ENCODE data around the gene DMRT3. TPM values are rescaled to one million over a fixed set of nuclear protein-coding genes. Genes with fewer than 3 reads are reported as not detected.

The DMRT3 gene
- total RNA-seq, 5 donors from 2014 or later (not counting 1 experiment from before 2014, with no cell fraction given) = not detected

DNA sequence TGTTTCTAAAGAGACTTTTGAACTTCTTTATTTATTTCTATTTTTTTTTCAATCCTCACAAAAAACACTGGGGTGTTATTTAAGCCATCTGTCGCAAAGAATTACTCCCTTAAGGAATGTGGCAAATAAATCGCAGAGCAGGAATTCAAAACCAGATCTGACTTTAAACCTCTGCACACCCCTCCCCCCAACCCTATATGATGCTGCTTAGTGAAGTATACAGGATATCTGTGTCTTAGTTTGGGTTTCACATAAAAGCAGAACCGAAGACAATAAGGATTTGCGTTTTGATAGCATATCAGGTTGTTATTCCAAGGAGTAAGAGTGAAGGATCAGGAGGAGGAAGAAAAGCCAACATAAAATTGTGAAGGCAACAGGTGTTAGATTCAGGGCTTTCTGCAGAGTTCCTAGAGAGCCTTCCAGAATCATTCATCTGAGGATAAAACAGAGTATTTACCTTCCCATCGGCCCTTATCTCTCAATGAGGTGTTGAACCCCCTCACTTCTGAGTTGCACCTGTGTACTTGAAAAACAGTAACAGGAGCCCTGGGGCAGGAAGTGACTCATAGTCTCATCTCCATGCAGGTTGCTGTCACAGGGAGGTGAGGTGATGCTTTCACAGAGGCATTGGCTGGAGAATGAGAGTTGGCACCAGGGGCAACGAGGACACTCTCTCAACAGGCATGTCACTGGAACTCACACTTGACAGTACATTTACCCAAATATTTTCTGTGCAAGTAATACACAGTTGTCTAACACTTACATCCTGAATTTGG, 33.5 kb upstream of the DMRT3 start:
- Mint-ChIP-seq H3K4me1 (no peaks in the 10 kb centered on the region), H3K36me3 (no peaks in the 10 kb centered on the region), H3K9me3 (peaks cover 6 to 13% (median 8%) of the 10 kb centered on the region in 3 donors), H3K4me3 (no peak overlapping the region), H3K27me3 (peaks cover 50 to 51% of the 10 kb centered on the region in 2 donors), H3K27ac (no peak overlapping the region)
- H3K4me1 ChIP-seq (ENCODE audit: control insufficient read depth in 1 of 2, extremely low read depth in 1 of 2, insufficient read depth in 2 of 2, low read length in 2 of 2) = no peaks in the 10 kb centered on the region
- no CpG with 5 or more reads among the region's 6 CpGs for WGBS (ENCODE audit: insufficient coverage)
- no peak overlapping the region for H3K27ac ChIP-seq (ENCODE audit: low read length)
- H3K4me3 ChIP-seq (ENCODE audit: control insufficient read depth in 1 of 2, extremely low read depth in 1 of 2, low read length in 1 of 2) = no peak overlapping the region
- no peaks in the 10 kb centered on the region for H3K36me3 ChIP-seq (ENCODE audit: control insufficient read depth in 2 of 2, extremely low read depth in 1 of 2, insufficient read depth in 1 of 2, low read length in 1 of 2)
- ATAC-seq (replicated peaks in 1 of 4) (peak in 1 of 4 experiments; percentile 30), DNase-seq (no peak)
- CTCF ChIA-PET = no interaction called here
- POLR2A ChIA-PET = no interaction called here
- no peaks in the 10 kb centered on the region for H3K9me3 ChIP-seq
- peaks cover 5 to 9% of the 10 kb centered on the region in 2 experiments for H3K27me3 ChIP-seq (replicated peaks in 1 of 2; ENCODE audit: control insufficient read depth in 2 of 2, extremely low read depth in 1 of 2, insufficient read depth in 2 of 2, low read length in 1 of 2)

DNA sequence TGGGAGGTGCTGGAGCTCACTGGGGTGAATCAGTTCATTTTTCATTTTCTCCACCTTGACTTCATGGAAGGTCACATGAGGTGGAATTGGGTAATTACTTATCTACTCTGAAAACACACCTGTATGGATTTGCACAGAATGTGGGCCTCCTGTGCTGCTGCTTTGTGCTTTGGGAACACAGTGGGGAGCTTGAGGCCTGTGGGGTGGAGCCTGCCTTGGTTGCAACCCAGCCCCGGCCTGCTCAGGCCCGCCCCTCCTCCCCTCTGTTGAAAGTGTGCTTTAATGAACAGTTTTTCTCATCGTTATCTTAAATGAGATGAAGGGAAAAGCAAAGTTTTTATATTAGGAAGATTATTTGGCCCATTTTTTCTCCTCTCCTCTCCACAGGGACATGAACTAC, 28.5 kb upstream of the DMRT3 start:
- no peaks in the 10 kb centered on the region for H3K9me3 ChIP-seq
- CTCF ChIA-PET = no interaction called here
- Mint-ChIP-seq H3K27me3 (peaks cover 53 to 54% of the 10 kb centered on the region in 2 donors), H3K36me3 (no peaks in the 10 kb centered on the region), H3K27ac (no peak overlapping the region), H3K4me3 (no peak overlapping the region), H3K4me1 (no peaks in the 10 kb centered on the region), H3K9me3 (no peaks in the 10 kb centered on the region)
- no peak overlapping the region for H3K27ac ChIP-seq (ENCODE audit: low read length)
- no peak overlapping the region for H3K4me3 ChIP-seq (ENCODE audit: control insufficient read depth in 1 of 2, extremely low read depth in 1 of 2, low read length in 1 of 2)
- ATAC-seq (replicated peaks in 1 of 4) (no peak), DNase-seq (no peak)
- no peaks in the 10 kb centered on the region for H3K4me1 ChIP-seq (ENCODE audit: control insufficient read depth in 1 of 2, extremely low read depth in 1 of 2, insufficient read depth in 2 of 2, low read length in 2 of 2)
- peaks cover 0 to 15% of the 10 kb centered on the region in 2 experiments for H3K27me3 ChIP-seq (replicated peaks in 1 of 2; ENCODE audit: control insufficient read depth in 2 of 2, extremely low read depth in 1 of 2, insufficient read depth in 2 of 2, low read length in 1 of 2)
- WGBS (ENCODE audit: insufficient coverage) = no CpG with 5 or more reads among the region's 3 CpGs
- no peaks in the 10 kb centered on the region for H3K36me3 ChIP-seq (ENCODE audit: control insufficient read depth in 2 of 2, extremely low read depth in 1 of 2, insufficient read depth in 1 of 2, low read length in 1 of 2)
- POLR2A ChIA-PET = no interaction called here

DNA sequence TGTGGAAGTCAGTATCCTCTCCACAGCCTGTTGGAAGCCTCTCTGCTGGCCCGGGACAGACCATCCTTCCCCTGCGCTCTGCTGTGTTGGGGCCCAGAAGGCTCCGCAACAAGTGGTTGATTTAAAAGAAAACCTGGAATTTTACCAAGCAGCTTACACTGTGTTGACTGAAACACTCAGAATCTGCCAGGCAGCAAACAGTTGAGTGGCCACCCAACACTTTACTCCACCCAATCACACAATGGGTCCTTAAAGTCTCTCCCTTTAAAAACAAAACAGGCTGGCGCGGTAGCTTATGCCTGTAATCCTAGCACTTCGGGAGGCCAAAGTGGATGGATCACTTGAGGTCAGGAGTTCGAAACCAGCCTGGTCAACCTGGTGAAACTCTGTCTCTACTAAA, 28.0 kb upstream of the DMRT3 start:
- H3K27ac Mint-ChIP-seq = no peak overlapping the region
- no peaks in the 10 kb centered on the region for H3K9me3 ChIP-seq
- 100% methylated on average over 1 of the region's 7 CpGs for WGBS (ENCODE audit: insufficient coverage)
- no peak for DNase-seq
- ChIA-PET POLR2A (no interaction called here), CTCF (no interaction called here)
- no peak for ATAC-seq (replicated peaks in 1 of 4)
- no peaks in the 10 kb centered on the region for H3K9me3 Mint-ChIP-seq
- H3K27me3 Mint-ChIP-seq = peaks cover 48 to 54% of the 10 kb centered on the region in 2 donors
- H3K36me3 Mint-ChIP-seq = no peaks in the 10 kb centered on the region
- no peaks in the 10 kb centered on the region for H3K4me1 Mint-ChIP-seq
- H3K27ac ChIP-seq (ENCODE audit: low read length) = no peak overlapping the region
- H3K4me3 ChIP-seq (ENCODE audit: control insufficient read depth in 1 of 2, extremely low read depth in 1 of 2, low read length in 1 of 2) = no peak overlapping the region
- no peak overlapping the region for H3K4me3 Mint-ChIP-seq
- H3K36me3 ChIP-seq (ENCODE audit: control insufficient read depth in 2 of 2, extremely low read depth in 1 of 2, insufficient read depth in 1 of 2, low read length in 1 of 2) = no peaks in the 10 kb centered on the region
- H3K4me1 ChIP-seq (ENCODE audit: control insufficient read depth in 1 of 2, extremely low read depth in 1 of 2, insufficient read depth in 2 of 2, low read length in 2 of 2) = no peaks in the 10 kb centered on the region
- H3K27me3 ChIP-seq (replicated peaks in 1 of 2; ENCODE audit: control insufficient read depth in 2 of 2, extremely low read depth in 1 of 2, insufficient read depth in 2 of 2, low read length in 1 of 2) = peaks cover 1 to 16% of the 10 kb centered on the region in 2 experiments

DNA sequence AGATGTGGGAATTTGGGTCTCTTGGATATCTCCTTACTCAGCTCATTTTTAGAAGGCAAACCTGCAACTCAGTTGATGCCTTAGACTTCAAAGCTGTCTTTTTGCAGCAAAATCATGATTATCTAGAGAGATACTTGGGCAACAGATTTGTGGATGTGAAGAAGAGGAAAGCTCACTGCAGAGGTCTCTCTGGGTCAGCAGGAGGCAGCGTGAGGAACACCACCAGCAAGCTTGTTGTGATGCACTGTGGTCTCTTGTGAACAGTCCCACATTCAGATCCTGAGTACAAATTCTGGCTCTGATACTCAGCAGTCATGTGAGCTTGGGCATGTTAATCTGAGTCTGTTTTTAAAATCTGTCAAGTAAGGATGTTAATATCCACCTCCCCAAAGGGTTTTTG, 26.3 kb upstream of the DMRT3 start:
- H3K9me3 ChIP-seq = no peaks in the 10 kb centered on the region
- H3K9me3 Mint-ChIP-seq = no peaks in the 10 kb centered on the region
- WGBS (ENCODE audit: insufficient coverage) = 14% methylated on average over 1 of the region's 1 CpG
- no peak overlapping the region for H3K4me3 Mint-ChIP-seq
- no peak for DNase-seq
- no peak overlapping the region for H3K27ac Mint-ChIP-seq
- H3K36me3 Mint-ChIP-seq = no peaks in the 10 kb centered on the region
- peaks cover 44 to 47% of the 10 kb centered on the region in 2 donors for H3K27me3 Mint-ChIP-seq
- no peak overlapping the region for H3K27ac ChIP-seq (ENCODE audit: low read length)
- peaks cover 4 to 20% of the 10 kb centered on the region in 2 experiments for H3K27me3 ChIP-seq (replicated peaks in 1 of 2; ENCODE audit: control insufficient read depth in 2 of 2, extremely low read depth in 1 of 2, insufficient read depth in 2 of 2, low read length in 1 of 2)
- H3K4me1 Mint-ChIP-seq = no peaks in the 10 kb centered on the region
- ATAC-seq (replicated peaks in 1 of 4) = no peak
- no peaks in the 10 kb centered on the region for H3K4me1 ChIP-seq (ENCODE audit: control insufficient read depth in 1 of 2, extremely low read depth in 1 of 2, insufficient read depth in 2 of 2, low read length in 2 of 2)
- CTCF ChIA-PET = no interaction called here
- H3K36me3 ChIP-seq (ENCODE audit: control insufficient read depth in 2 of 2, extremely low read depth in 1 of 2, insufficient read depth in 1 of 2, low read length in 1 of 2) = no peaks in the 10 kb centered on the region
- no peak overlapping the region for H3K4me3 ChIP-seq (ENCODE audit: control insufficient read depth in 1 of 2, extremely low read depth in 1 of 2, low read length in 1 of 2)
- POLR2A ChIA-PET = no interaction called here

DNA sequence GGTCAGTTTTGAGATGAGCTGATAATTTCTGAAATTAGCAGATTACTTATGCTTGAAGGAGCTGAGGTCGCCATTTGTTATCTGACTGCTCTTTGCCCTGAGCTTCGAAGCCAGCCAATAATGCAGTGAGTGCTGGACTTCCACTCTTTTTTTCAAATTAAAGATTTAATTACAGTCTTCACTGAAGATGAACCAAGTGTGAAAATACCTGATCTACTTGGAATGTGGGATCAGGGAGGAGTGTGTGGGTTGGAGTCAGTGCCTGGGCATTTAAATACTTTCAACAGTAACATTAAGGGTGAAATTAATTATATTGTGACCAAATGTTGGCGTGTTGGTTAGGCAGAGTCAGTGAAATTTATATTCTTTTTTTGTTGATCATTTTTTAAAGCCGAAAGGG, 23.9 kb upstream of the DMRT3 start:
- Mint-ChIP-seq H3K9me3 (no peaks in the 10 kb centered on the region), H3K4me3 (no peak overlapping the region), H3K27me3 (peaks cover 34% of the 10 kb centered on the region in 2 donors), H3K4me1 (no peaks in the 10 kb centered on the region), H3K36me3 (no peaks in the 10 kb centered on the region), H3K27ac (no peak overlapping the region)
- no peaks in the 10 kb centered on the region for H3K4me1 ChIP-seq (ENCODE audit: control insufficient read depth in 1 of 2, extremely low read depth in 1 of 2, insufficient read depth in 2 of 2, low read length in 2 of 2)
- no peaks in the 10 kb centered on the region for H3K9me3 ChIP-seq
- POLR2A ChIA-PET = no interaction called here
- H3K4me3 ChIP-seq (ENCODE audit: control insufficient read depth in 1 of 2, extremely low read depth in 1 of 2, low read length in 1 of 2) = no peak overlapping the region
- DNase-seq (no peak), ATAC-seq (replicated peaks in 1 of 4) (no peak)
- H3K27me3 ChIP-seq (replicated peaks in 1 of 2; ENCODE audit: control insufficient read depth in 2 of 2, extremely low read depth in 1 of 2, insufficient read depth in 2 of 2, low read length in 1 of 2) = peaks cover 8 to 17% of the 10 kb centered on the region in 2 experiments
- CTCF ChIA-PET = no interaction called here
- no CpG with 5 or more reads among the region's 4 CpGs for WGBS (ENCODE audit: insufficient coverage)
- H3K36me3 ChIP-seq (ENCODE audit: control insufficient read depth in 2 of 2, extremely low read depth in 1 of 2, insufficient read depth in 1 of 2, low read length in 1 of 2) = no peaks in the 10 kb centered on the region
- H3K27ac ChIP-seq (ENCODE audit: low read length) = no peak overlapping the region

DNA sequence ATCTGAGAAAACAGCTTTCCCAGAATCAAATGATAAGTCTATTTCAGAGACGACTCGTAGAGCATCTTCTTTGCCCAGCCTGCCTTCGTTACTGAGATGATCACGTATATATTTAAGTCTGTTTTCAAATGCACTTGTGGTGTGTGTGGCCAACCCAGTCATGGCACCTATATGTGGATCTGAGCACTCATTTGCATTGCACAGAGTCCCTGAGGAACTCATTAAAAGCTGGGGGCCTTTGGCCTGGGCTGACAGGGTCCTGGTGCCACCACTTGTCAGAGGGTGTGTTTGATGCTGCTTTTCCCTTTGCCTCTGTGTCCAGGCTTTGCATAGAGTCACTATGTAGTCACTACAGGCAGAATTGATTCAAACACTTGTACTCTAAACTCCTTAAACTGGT, 17.4 kb upstream of the DMRT3 start:
- DNase-seq (no peak), ATAC-seq (replicated peaks in 1 of 4) (no peak)
- Mint-ChIP-seq H3K27ac (no peak overlapping the region), H3K36me3 (no peaks in the 10 kb centered on the region), H3K4me1 (no peaks in the 10 kb centered on the region), H3K9me3 (no peaks in the 10 kb centered on the region), H3K27me3 (peaks cover 38 to 40% of the 10 kb centered on the region in 2 donors), H3K4me3 (no peak overlapping the region)
- Histone ChIP-seq H3K9me3 (no peaks in the 10 kb centered on the region), H3K36me3 (ENCODE audit: control insufficient read depth in 2 of 2, extremely low read depth in 1 of 2, insufficient read depth in 1 of 2, low read length in 1 of 2) (no peaks in the 10 kb centered on the region), H3K27me3 (replicated peaks in 1 of 2; ENCODE audit: control insufficient read depth in 2 of 2, extremely low read depth in 1 of 2, insufficient read depth in 2 of 2, low read length in 1 of 2) (peaks cover 5 to 26% of the 10 kb centered on the region in 2 experiments), H3K4me3 (ENCODE audit: control insufficient read depth in 1 of 2, extremely low read depth in 1 of 2, low read length in 1 of 2) (no peak overlapping the region), H3K4me1 (ENCODE audit: control insufficient read depth in 1 of 2, extremely low read depth in 1 of 2, insufficient read depth in 2 of 2, low read length in 2 of 2) (no peaks in the 10 kb centered on the region), H3K27ac (ENCODE audit: low read length) (no peak overlapping the region)
- CTCF ChIA-PET = no interaction called here
- WGBS (ENCODE audit: insufficient coverage) = 88% methylated on average over 2 of the region's 4 CpGs
- POLR2A ChIA-PET = no interaction called here
